IMR-90 (cell line): Measurements from ENCODE around the gene HOXB7. TPM values are rescaled to one million over a fixed set of nuclear protein-coding genes. Genes with fewer than 3 reads are reported as not detected.

Source experiments
- ATAC-seq: fragments of 200-7000 bp; cut with Tn5 transposase; 2 replicates; pipeline ENCODE4 v1.9.1; 2020; ENCODE audit warnings: low read depth, mild to moderate bottlenecking, moderate library complexity
- BruUV-seq: library from RNA; stranded (reverse); fragments of 400-500 nt; replicated peaks from 2 replicates; lab custom pipeline; 2021; lab: Mats Ljungman, UMichigan
- CTCF ChIA-PET: fragments of 300-600 bp; formaldehyde crosslinking; extraction: SDS; loops from one replicate; lab custom pipeline; 2021; ENCODE audit warnings: antibody characterized with exemption; lab: Yijun Ruan, JAX
- POLR2A ChIA-PET: fragments of 300-600 bp; sonication (Branson Sonifier 250); formaldehyde crosslinking; loops from one replicate; lab custom pipeline; 2022; ENCODE audit warnings: antibody characterized with exemption; ENCODE audit not compliant: unreplicated experiment; lab: Charles Lee
- DNase-seq: peaks from one replicate; pipeline ENCODE4 v3.0.0; 2013
- H2AFZ ChIP-seq: replicated peaks from 2 replicates; pipeline ENCODE3; 2013; ENCODE audit warnings: low read length, mild to moderate bottlenecking; ENCODE audit not compliant: poor library complexity
- H2AK5ac ChIP-seq: 2 replicates; pipeline ENCODE4 v1.6.1; 2013; ENCODE audit warnings: low read depth, low read length, inconsistent platforms
- H2AK9ac ChIP-seq: replicated peaks from 2 replicates; pipeline ENCODE3; 2013; ENCODE audit warnings: mild to moderate bottlenecking, low read depth, low read length, moderate library complexity; ENCODE audit not compliant: poor library complexity
- H2BK120ac ChIP-seq: 2 replicates; pipeline ENCODE4 v1.6.1; 2013; ENCODE audit warnings: low read depth, low read length, inconsistent platforms
- H2BK15ac ChIP-seq: 3 replicates; pipeline ENCODE4 v1.6.1; 2013; ENCODE audit warnings: low read depth, low read length, inconsistent platforms
- H2BK20ac ChIP-seq: 2 replicates; pipeline ENCODE4 v1.6.1; 2013; ENCODE audit warnings: low read depth, mild to moderate bottlenecking, inconsistent platforms, low read length, moderate library complexity
- H2BK5ac ChIP-seq: 2 replicates; pipeline ENCODE4 v1.6.1; 2013; ENCODE audit warnings: mild to moderate bottlenecking, low read depth, low read length, inconsistent platforms; ENCODE audit not compliant: poor library complexity, severe bottlenecking
- H3K14ac ChIP-seq: replicated peaks from 2 replicates; pipeline ENCODE4 v1.6.1; 2013; ENCODE audit warnings: low read depth, low read length, inconsistent platforms
- H3K18ac ChIP-seq: 2 replicates; pipeline ENCODE4 v1.6.1; 2013; ENCODE audit warnings: low read depth, low read length, control low read depth
- H3K23ac ChIP-seq: 2 replicates; pipeline ENCODE4 v1.6.1; 2013; ENCODE audit warnings: low read depth, low read length, inconsistent platforms
- H3K27ac ChIP-seq: 2 replicates; pipeline ENCODE4 v1.5.1; 2013; ENCODE audit warnings: mild to moderate bottlenecking, control low read depth, low read length; ENCODE audit not compliant: insufficient read depth
- H3K27me3 ChIP-seq: 2 replicates; pipeline ENCODE4 v1.6.1; 2013; ENCODE audit warnings: low read length; ENCODE audit not compliant: control insufficient read depth, insufficient read depth
- H3K36me3 ChIP-seq: 2 replicates; pipeline ENCODE4 v1.6.1; 2013; ENCODE audit warnings: low read length, mixed read lengths; ENCODE audit not compliant: control insufficient read depth, insufficient read depth
- H3K4ac ChIP-seq: 2 replicates; pipeline ENCODE4 v1.6.1; 2013; ENCODE audit warnings: low read depth, low read length, inconsistent platforms
- H3K4me1 ChIP-seq: 2 replicates; pipeline ENCODE4 v1.6.1; 2013; ENCODE audit warnings: low read length, mixed read lengths; ENCODE audit not compliant: control insufficient read depth, insufficient read depth
- H3K4me2 ChIP-seq: 2 replicates; pipeline ENCODE4 v1.6.1; 2013; ENCODE audit warnings: low read depth, mild to moderate bottlenecking, control low read depth, low read length, moderate library complexity
- H3K4me3 ChIP-seq: 2 replicates; pipeline ENCODE4 v1.5.1; 2013; ENCODE audit warnings: low read depth, mild to moderate bottlenecking, control low read depth, low read length, moderate library complexity; ENCODE audit not compliant: insufficient read depth
- H3K56ac ChIP-seq: 2 replicates; pipeline ENCODE4 v1.6.1; 2013; ENCODE audit warnings: low read length, inconsistent platforms; ENCODE audit not compliant: insufficient read depth; ENCODE audit errors: extremely low read depth
- H3K79me1 ChIP-seq, 2 experiments: 2 replicates each; pipeline ENCODE4 v1.6.1; 2013; ENCODE audit warnings: low read length in 2 of 2, inconsistent platforms in 1 of 2, low read depth in 1 of 2
- H3K9ac ChIP-seq: 2 replicates; pipeline ENCODE4 v1.6.1; 2013; ENCODE audit warnings: low read depth, low read length, control low read depth
- H3K9me1 ChIP-seq: 2 replicates; pipeline ENCODE4 v1.6.1; 2013; ENCODE audit warnings: low read length, inconsistent platforms; ENCODE audit not compliant: insufficient read depth
- H3K9me3 ChIP-seq: 2 replicates; pipeline ENCODE4 v1.6.1; 2013; ENCODE audit warnings: low read length; ENCODE audit not compliant: control insufficient read depth, insufficient read depth
- H4K20me1 ChIP-seq: 2 replicates; pipeline ENCODE4 v1.6.1; 2013; ENCODE audit warnings: low read length, inconsistent platforms; ENCODE audit not compliant: insufficient read depth
- H4K5ac ChIP-seq: 2 replicates; pipeline ENCODE4 v1.6.1; 2013; ENCODE audit warnings: mild to moderate bottlenecking, low read depth, low read length, control low read depth
- H4K8ac ChIP-seq, 2 experiments: 2 replicates each; pipeline ENCODE4 v1.6.1; 2013; ENCODE audit warnings: low read depth in 2 of 2, low read length in 2 of 2, control low read depth in 1 of 2, inconsistent platforms in 1 of 2
- H4K91ac ChIP-seq: 2 replicates; pipeline ENCODE4 v1.6.1; 2013; ENCODE audit warnings: low read depth, low read length, inconsistent platforms; ENCODE audit not compliant: insufficient read depth
- CHD1 ChIP-seq: IDR thresholded peaks from 2 replicates; pipeline ENCODE4 v1.6.1; 2012; ENCODE audit warnings: low read depth, low read length, improper control_type of control experiment
- CTCF ChIP-seq: conservative IDR thresholded peaks from 2 replicates; pipeline ENCODE4 v1.5.1; 2012; ENCODE audit warnings: mild to moderate bottlenecking, low read depth, low read length, improper control_type of control experiment
- FOS ChIP-seq: fragments of 150-350 bp; IDR thresholded peaks from 2 replicates; pipeline ENCODE4 v1.6.1; 2016; ENCODE audit warnings: low read depth, low read length
- MAZ ChIP-seq: IDR thresholded peaks from 2 replicates; pipeline ENCODE4 v1.6.1; 2012; ENCODE audit warnings: low read depth, mild to moderate bottlenecking, low read length, improper control_type of control experiment, moderate library complexity, borderline replicate concordance
- NFE2L2 ChIP-seq: fragments of 150-350 bp; IDR thresholded peaks from 2 replicates; pipeline ENCODE4 v1.6.1; 2016; ENCODE audit warnings: low read depth, mild to moderate bottlenecking, low read length
- POLR2A ChIP-seq: IDR thresholded peaks from 2 replicates; pipeline ENCODE4 v1.6.1; 2012; ENCODE audit warnings: mild to moderate bottlenecking, low read depth, low read length
- SMC3 ChIP-seq: fragments of 150-350 bp; IDR thresholded peaks from 2 replicates; pipeline ENCODE4 v1.6.1; 2016; ENCODE audit warnings: low read depth, mild to moderate bottlenecking, antibody characterized with exemption, low read length, moderate library complexity
- WGBS, 2 experiments: methylation state at CpG; one replicate each; pipeline versions ENCODE4 v1.1.5 to v1.1.7; 2013; ENCODE audit warnings: missing lambda C conversion rate in 2 of 2; ENCODE audit not compliant: insufficient read length in 1 of 2; ENCODE audit errors: extremely low coverage in 2 of 2; 5-methylcytosine and 5-hydroxymethylcytosine counted together
- dilution Hi-C: fragments of 300-500 bp; cut with HindIII; formaldehyde crosslinking; loops from one replicate; pipeline ENCODE4 v1.14.3; 2018; ENCODE audit warnings: low sequenced_read_pairs; ENCODE audit not compliant: unreplicated experiment
- in situ Hi-C: fragments of 300-500 bp; cut with MboI; formaldehyde crosslinking; loops from 3 replicates; pipeline ENCODE4 v1.14.3; 2019; ENCODE audit warnings: low sequenced_read_pairs, inconsistent platforms, mixed read lengths
- intact Hi-C: fragments of 100-400 bp; cut with micrococcal nuclease; formaldehyde crosslinking; loops from 2 replicates; pipeline ENCODE4 v1.10.0; 2022
- polyA plus RNA-seq, 3 experiments: library from polyadenylated mRNA; depleted of rRNA; stranded (reverse); fragments of >200 nt; gene quantifications; 2 replicates each; pipeline ENCODE4 v1.2.3, GENCODE V29; 2012; ENCODE audit warnings: low replicate concordance in 1 of 3
- total RNA-seq: library from RNA; depleted of rRNA; stranded (reverse); fragments of >200 nt; gene quantifications from 2 replicates; pipeline ENCODE4 v1.2.3, GENCODE V29; 2012

HOXB7 gene
- total and polyA plus RNA-seq, 2 of the 4 experiments (the other 2 are of a cell fraction), result 1.8 to 6.7 TPM

GRCh38 chr17:48564188-48565021 is 46.4 kb downstream of the HOXB7 start:
- Histone ChIP-seq H2AFZ (peak overlapping the region; percentile 64), H4K91ac (peak overlapping the region; percentile 96), H3K27ac (peak overlapping the region; percentile 93), H3K4me3 (peak overlapping the region; percentile 46), H2AK5ac (peak overlapping the region; percentile 94), H3K36me3 (peaks cover 38% of the 10 kb centered on the region; the same call in 1 of the 2 replicates), H2AK9ac (peak overlapping the region; percentile 97), H3K4ac (peak overlapping the region; percentile 99), H3K9me3 (no peaks in the 10 kb centered on the region), H4K20me1 (peaks cover 34% of the 10 kb centered on the region), H2BK15ac (peak overlapping the region; percentile 71; the same call in 1 of the 3 replicates), H3K18ac (peak overlapping the region; percentile 63), H3K4me1 (peaks cover 71% of the 10 kb centered on the region), H4K5ac (peak overlapping the region; percentile 92), H2BK20ac (peak overlapping the region; percentile 17), H3K27me3 (no peaks in the 10 kb centered on the region), H3K9me1 (peaks cover 23% of the 10 kb centered on the region), H3K79me1 (peaks cover 0 to 24% of the 10 kb centered on the region in 2 experiments; a peak in 2 of 4 replicates), H2BK5ac (peak overlapping the region; percentile 99), H3K56ac (peak overlapping the region; percentile 84), H3K4me2 (peak overlapping the region; percentile 98), H3K14ac (peak overlapping the region; percentile 95), H2BK120ac (peak overlapping the region; percentile 90), H3K23ac (peak overlapping the region; percentile 99), H4K8ac (peak overlapping the region; percentile 18 to 92), H3K9ac (peak overlapping the region; percentile 92)
- in situ Hi-C loops (no loop called here), intact Hi-C loops (no loop called here), dilution Hi-C loops (no loop called here)
- 1% methylated on average over 20 of the region's 73 CpGs; no CpG with 5 or more reads in 1 of the 2 experiments for WGBS, 2 experiments
- CTCF ChIA-PET, result no interaction called here
- TF ChIP-seq MAZ, result no peak
- no peak for TF ChIP-seq POLR2A
- TF ChIP-seq NFE2L2, result no peak
- no peak for TF ChIP-seq FOS
- TF ChIP-seq CHD1, result no peak
- no peak for TF ChIP-seq CTCF
- TF ChIP-seq SMC3, result no peak
- POLR2A ChIA-PET, result interaction anchor here (0.6 to 1.3 kb wide), 3 partner anchors 19 to 29 kb away, joined by 3 to 5 read pairs (median 4); partner anchors contain the start of gene HOXB5
- no TSS peak for BruUV-seq
- ATAC-seq (peak; percentile 1; the same call in 1 of the 2 replicates), DNase-seq (no peak)
